Retinal pigment epithelial cell (primary cell): ENCODE measurements around the gene WNT9A.

ENCODE experiments used
- DNase-seq: peaks from one replicate; pipeline ENCODE4 v3.0.0-alpha.2; 2010; ENCODE audit warnings: low read depth
- H3K4me3 ChIP-seq: 2 replicates; pipeline ENCODE4 v1.5.1; 2011; ENCODE audit warnings: mild to moderate bottlenecking, low read length, control low read depth, moderate library complexity
- TF ChIP-seq, protein P1 (sequence below): conservative IDR thresholded peaks from 2 replicates; pipeline ENCODE4 v1.5.1; 2011; ENCODE audit warnings: low read depth, low read length, control low read depth, inconsistent platforms

Gene WNT9A

DNA sequence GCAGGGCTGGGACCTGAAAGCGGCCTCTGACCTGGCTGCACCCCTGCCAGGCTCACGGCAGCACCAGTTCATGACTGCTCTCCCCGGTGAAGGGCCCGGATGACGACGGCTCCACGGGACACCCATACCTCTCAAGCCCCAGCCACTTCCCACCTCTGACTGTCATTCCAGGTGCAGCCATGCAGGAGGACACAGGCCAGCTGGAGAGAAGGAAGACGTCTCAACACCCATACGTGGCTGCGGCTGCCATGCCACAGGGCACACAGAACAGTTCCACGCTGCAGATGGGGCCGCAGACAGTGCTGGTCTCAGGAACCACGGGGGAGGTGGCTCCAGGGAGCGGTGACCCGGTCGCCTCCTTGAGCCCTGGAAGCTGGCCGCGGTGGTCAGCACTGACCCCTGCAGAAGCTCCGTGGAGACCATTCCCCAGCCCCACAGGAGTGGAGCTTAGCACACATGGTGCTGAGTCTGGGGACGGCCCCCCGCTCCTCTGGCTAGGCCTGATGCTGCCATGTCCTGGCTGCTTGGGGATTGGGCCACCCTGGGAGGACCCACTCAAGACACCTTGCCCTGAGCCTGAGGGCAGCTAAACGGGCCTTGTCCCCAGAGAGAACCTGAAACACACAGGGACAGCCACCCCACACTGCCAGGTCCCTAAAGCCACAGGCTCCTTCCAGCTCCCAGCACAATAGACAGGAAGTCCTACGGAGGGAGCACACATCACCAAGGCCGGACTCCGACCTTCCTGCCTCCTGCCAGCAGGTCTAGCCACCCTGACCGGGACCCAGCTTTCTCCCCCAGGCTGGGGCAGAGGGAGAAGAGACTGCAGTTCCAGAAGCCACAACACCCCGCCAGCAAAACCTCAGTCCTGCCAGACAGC is 8.6 kb downstream of the WNT9A start:
- TF ChIP-seq, protein P1, sequence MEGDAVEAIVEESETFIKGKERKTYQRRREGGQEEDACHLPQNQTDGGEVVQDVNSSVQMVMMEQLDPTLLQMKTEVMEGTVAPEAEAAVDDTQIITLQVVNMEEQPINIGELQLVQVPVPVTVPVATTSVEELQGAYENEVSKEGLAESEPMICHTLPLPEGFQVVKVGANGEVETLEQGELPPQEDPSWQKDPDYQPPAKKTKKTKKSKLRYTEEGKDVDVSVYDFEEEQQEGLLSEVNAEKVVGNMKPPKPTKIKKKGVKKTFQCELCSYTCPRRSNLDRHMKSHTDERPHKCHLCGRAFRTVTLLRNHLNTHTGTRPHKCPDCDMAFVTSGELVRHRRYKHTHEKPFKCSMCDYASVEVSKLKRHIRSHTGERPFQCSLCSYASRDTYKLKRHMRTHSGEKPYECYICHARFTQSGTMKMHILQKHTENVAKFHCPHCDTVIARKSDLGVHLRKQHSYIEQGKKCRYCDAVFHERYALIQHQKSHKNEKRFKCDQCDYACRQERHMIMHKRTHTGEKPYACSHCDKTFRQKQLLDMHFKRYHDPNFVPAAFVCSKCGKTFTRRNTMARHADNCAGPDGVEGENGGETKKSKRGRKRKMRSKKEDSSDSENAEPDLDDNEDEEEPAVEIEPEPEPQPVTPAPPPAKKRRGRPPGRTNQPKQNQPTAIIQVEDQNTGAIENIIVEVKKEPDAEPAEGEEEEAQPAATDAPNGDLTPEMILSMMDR: no peak
- DNase-seq: no peak
- no peak overlapping the region for H3K4me3 ChIP-seq

DNA sequence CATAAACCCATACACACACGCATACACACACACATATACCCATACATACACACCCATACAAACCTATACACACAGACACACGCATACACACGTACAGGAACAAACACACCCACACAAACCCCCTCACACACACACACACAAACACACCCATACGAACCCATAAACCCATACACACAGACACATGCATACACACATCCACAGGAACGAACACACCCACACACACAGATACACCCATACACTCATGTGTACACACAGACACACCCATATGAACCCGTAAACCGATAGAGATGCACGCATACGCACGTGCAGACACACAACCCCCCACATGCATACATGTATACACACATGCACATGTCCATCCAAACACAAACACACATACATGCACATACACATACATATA is 9.5 kb downstream of the WNT9A start:
- H3K4me3 ChIP-seq: no peak overlapping the region
- no peak for DNase-seq
- TF ChIP-seq, protein P1: no peak

DNA sequence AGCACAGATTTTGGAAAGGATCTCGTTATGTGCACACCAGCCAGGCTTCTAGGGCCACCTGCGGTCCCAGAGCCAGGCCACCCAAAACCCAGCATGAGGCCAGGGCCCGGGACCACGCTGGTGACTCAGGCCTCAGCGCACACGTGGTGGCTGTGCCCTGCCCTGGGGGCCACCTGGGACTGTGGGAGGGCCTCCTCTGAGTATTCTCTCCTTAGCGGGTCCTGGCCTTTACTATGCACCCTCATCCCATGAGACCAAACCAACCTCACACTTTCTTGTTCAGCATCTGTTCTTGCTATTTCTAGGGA is 9.9 kb downstream of the WNT9A start:
- no peak for DNase-seq
- no peak overlapping the region for H3K4me3 ChIP-seq
- TF ChIP-seq, protein P1: no peak

DNA sequence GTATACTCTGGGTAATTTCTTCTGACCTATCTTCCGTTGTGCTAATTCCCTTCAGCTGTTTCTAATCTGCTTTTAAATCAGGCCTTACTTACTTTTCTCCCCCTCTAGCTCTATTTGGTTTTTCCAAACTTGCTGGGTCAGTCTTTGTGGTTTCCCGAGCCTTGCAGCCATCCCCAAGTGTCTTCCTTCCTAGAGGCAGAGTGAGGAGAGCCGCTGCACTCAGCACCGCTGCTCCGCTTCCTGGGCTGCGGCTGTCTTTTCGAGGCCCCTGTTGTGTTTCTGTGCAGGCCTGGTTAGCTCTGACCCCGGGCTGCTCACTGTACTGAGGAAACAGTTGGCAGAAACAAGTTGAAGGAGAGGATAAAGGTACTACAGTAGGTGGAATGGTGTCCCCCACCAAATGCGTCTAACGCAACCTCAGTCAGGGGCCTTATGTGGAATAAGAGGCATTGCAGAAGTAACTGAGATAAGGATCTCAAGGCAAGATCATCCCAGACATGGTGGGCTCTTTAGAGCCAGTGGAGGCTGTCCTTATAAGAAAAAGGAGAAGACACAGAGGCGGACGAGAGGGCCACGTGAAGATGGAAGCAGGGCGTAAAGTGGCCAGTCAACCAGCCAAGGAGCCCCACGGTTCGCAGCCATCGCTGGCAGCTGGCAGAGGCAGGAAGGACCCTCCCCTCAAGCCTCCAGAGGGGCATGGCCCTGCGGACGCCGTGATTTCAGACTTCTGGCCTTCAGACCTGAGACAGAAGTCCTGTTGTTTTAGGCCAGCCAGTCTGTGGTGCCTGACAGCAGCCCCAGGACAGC is 10.5 kb downstream of the WNT9A start:
- TF ChIP-seq, protein P1: no peak
- no peak overlapping the region for H3K4me3 ChIP-seq
- DNase-seq: no peak

DNA sequence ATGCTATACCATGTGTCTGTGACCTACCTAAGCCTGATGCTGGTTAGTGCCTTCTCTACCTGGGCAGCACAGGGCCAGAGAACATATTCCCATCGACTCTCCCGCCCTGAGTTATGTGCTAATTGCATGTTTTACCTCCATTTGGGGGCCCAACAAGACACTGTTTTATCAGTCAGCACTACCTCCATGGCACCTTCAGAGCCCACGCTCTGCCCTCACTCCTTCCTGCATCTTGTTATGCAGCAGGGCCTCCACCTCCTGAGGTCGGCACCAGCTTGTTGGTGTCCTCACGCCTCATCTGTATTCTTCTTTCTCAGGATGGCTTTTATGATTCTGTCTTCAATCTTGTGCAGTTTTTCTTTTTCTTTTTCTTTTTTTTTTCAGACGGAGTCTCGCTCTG is 11.9 kb downstream of the WNT9A start:
- TF ChIP-seq, protein P1: no peak
- no peak overlapping the region for H3K4me3 ChIP-seq
- DNase-seq: no peak

DNA sequence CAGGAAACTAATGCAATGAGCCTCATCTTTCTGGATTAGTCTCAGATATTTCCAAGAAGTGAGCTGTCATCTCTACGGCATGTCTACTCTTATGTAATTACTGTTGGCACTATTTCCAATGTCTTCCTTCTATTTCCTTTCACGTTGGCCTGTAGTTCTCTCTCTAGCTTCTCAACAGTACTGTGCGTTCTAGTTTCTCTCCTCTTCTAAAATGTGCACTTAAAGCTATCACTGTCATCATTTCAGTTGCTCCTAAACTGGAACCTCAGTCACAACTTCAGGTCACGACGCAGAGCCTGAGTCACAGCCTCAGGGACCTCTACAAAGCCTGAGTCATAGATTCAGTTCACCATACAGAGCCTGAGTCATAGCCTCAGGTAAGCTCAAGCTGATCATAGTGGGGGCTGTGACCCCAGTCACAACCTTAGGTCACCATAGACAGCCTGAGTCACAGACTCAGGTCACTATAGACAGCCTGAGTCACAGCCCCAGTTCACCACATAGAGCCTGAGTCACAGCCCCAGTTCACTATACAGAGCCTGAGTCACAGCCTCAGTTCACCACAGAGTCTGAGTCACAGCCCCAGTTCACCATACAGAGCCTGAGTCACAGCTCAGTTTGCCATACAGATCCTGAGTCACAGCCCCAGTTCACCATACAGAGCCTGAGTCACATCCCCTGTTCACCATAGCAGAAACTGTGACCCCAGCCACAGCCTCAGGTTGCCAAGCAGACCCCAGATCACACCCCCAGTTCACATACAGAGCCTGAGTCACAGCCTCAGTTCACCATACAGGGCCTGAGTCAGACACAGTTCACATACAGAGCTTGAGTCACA is 13.0 kb downstream of the WNT9A start:
- TF ChIP-seq, protein P1: no peak
- no peak overlapping the region for H3K4me3 ChIP-seq
- no peak for DNase-seq
